ENCODE results near the gene PROM1. TPM values are rescaled to one million over a fixed set of nuclear protein-coding genes. Genes with fewer than 3 reads are reported as not detected.

Gene PROM1
- total and polyA plus RNA-seq, 9 of the 15 experiments (the other 6 are each of a cell fraction or from before 2014, with no cell fraction given), result 0.05 TPM; not detected in 8

DNA sequence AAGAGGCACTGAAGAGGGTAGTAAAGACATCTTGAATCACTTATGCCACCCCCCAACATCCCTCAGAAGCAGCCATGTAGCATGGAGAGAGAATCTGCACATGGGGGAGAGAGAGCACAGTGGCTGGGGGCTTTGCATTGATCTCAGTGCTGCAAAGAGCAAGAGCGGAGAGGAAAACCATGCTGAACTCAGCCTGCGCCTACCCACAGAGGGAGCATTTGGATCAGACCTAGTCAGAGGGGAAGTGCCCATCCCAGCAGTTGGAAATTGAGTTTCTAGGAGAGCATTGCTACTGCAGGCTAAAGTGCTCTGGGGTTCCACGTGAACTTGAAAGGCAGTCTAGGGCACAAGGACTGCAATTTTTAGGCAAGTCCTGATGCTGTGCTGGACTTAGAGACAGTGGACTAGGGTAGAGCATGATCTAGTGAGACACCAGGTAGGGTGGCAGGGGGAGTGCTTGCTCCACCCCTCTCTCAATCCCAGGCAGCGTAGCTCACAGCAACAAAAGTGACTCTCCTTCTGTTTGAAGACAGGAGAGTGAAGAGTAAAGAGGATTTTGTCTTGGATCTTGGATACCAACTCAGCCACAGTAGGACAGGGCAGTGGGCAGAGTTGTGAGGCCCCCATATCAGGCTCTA, 9.0 kb upstream of the PROM1 start:
- intact Hi-C loops (cut with micrococcal nuclease), result no loop called here
- FAIRE-seq (no peak), DNase-seq (ENCODE audit: extremely low read depth in 1 of 4, low spot score in 3 of 4) (no peak)
- TF ChIP-seq HMGN3 (IDR thresholded peaks at IDR 0.05; ENCODE audit: borderline replicate concordance, extremely low read depth, insufficient read length, low read depth, low read length) (no peak), E2F3 (CRISPR knock-in tag; IDR thresholded peaks at IDR 0.05) (no peak), JUND (IDR thresholded peaks at IDR 0.05; ENCODE audit: borderline replicate concordance, low read depth, low read length) (no peak), JUND (tag; IDR thresholded peaks at IDR 0.05; ENCODE audit: borderline replicate concordance, low read depth, low read length) (no peak), PML (IDR thresholded peaks at IDR 0.05; ENCODE audit: low read length) (no peak), ESRRA (IDR thresholded peaks at IDR 0.05; ENCODE audit: borderline replicate concordance, low read depth) (no peak), TCF7L2 (IDR thresholded peaks at IDR 0.05; ENCODE audit: low read depth, low read length) (no peak), ASH1L (IDR thresholded peaks at IDR 0.05; ENCODE audit: borderline replicate concordance, low read depth, partially characterized antibody) (no peak), ZNF586 (CRISPR knock-in tag; conservative IDR thresholded peaks at IDR 0.05) (no peak), ZNF395 (CRISPR knock-in tag; IDR thresholded peaks at IDR 0.05) (no peak), SLC30A9 (CRISPR knock-in tag; IDR thresholded peaks at IDR 0.05) (no peak), ZNF263 (CRISPR knock-in tag; IDR thresholded peaks at IDR 0.05; ENCODE audit: borderline replicate concordance) (no peak), GTF2F1 (IDR thresholded peaks at IDR 0.05; ENCODE audit: low read depth, low read length) (no peak), ZBTB12 (CRISPR knock-in tag; IDR thresholded peaks at IDR 0.05) (no peak)
- TF ChIP-seq, protein P1, sequence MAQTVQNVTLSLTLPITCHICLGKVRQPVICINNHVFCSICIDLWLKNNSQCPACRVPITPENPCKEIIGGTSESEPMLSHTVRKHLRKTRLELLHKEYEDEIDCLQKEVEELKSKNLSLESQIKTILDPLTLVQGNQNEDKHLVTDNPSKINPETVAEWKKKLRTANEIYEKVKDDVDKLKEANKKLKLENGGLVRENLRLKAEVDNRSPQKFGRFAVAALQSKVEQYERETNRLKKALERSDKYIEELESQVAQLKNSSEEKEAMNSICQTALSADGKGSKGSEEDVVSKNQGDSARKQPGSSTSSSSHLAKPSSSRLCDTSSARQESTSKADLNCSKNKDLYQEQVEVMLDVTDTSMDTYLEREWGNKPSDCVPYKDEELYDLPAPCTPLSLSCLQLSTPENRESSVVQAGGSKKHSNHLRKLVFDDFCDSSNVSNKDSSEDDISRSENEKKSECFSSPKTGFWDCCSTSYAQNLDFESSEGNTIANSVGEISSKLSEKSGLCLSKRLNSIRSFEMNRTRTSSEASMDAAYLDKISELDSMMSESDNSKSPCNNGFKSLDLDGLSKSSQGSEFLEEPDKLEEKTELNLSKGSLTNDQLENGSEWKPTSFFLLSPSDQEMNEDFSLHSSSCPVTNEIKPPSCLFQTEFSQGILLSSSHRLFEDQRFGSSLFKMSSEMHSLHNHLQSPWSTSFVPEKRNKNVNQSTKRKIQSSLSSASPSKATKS (CRISPR knock-in tag; IDR thresholded peaks at IDR 0.05), result no peak

More for the DNA sequence above, 9.0 kb upstream of the PROM1 start:
- Histone ChIP-seq H3K4me1 (replicated peaks in 1 of 2; ENCODE audit: control insufficient read depth in 2 of 2, insufficient read depth in 2 of 2, low read length in 2 of 2) (no peaks in the 10 kb centered on the region), H2AFZ (ENCODE audit: low read depth, low read length) (no peak overlapping the region), H3K4me2 (ENCODE audit: insufficient read depth, low read length) (no peak overlapping the region), H3K27ac (ENCODE audit: extremely low read depth, low read depth, low read length) (no peak overlapping the region), H3K9me3 (replicated peaks; ENCODE audit: control insufficient read depth, insufficient read depth, low read depth, low read length) (no peaks in the 10 kb centered on the region), H3K9me1 (ENCODE audit: control insufficient read depth, insufficient read depth, low read length) (no peaks in the 10 kb centered on the region), H3K79me2 (ENCODE audit: control insufficient read depth, insufficient read depth, low read length) (no peaks in the 10 kb centered on the region), H3K27me3 (ENCODE audit: control insufficient read depth in 2 of 2, insufficient read depth in 2 of 2, low read length in 2 of 2) (peaks cover 2 to 5% of the 10 kb centered on the region in 2 experiments; a peak in 3 of 5 replicates), H3K36me3 (ENCODE audit: control insufficient read depth, insufficient read depth, low read length) (no peaks in the 10 kb centered on the region), H3K4me3 (no peak overlapping the region), H4K20me1 (replicated peaks; ENCODE audit: control insufficient read depth, insufficient read depth, low read length) (no peaks in the 10 kb centered on the region), H3K9ac (ENCODE audit: insufficient read depth in 1 of 2, low read depth in 2 of 2, low read length in 2 of 2) (no peak overlapping the region)
- BruUV-seq (replicated peaks), result no TSS peak
- ChIA-PET CTCF (ENCODE audit: low intra/inter-chr PET ratio) (no interaction called here), POLR2A (no interaction called here)
- 3% methylated on average over 4 of the region's 4 CpGs for WGBS (ENCODE audit: insufficient coverage, low coverage, missing lambda C conversion rate)
- ATAC-seq, result no peak
- in situ Hi-C loops (cut with MboI), result no loop called here

Data from K562 (cell line).